H1 (cell line): ENCODE results near the gene ELOVL6. TPM values are rescaled to one million over a fixed set of nuclear protein-coding genes. Genes with fewer than 3 reads are reported as not detected.

Experiments used
- CTCF ChIA-PET: fragments of 300-600 bp; sonication (Branson Sonifier 250); formaldehyde crosslinking; loops from one replicate; lab custom pipeline; 2021; ENCODE audit not compliant: partially characterized antibody; lab: Charles Lee
- POLR2A ChIA-PET: fragments of 300-600 bp; sonication (Branson Sonifier 250); formaldehyde crosslinking; loops from one replicate; lab custom pipeline; 2021; ENCODE audit warnings: inconsistent platforms; ENCODE audit not compliant: partially characterized antibody; lab: Charles Lee
- DNase-seq, 2 experiments: peaks; one replicate each; pipeline versions ENCODE4 v3.0.0 to v3.0.0-alpha.2; 2010 to 2022; ENCODE audit warnings: low spot score in 2 of 2, low read depth in 1 of 2, mixed read lengths in 1 of 2
- FAIRE-seq: peaks from 2 replicates; lab custom pipeline; 2011; peaks lifted over from hg19 to GRCh38; lab: Jason Lieb, UNC
- H2AFZ ChIP-seq: 2 replicates; pipeline ENCODE4 v1.8.1; 2012; ENCODE audit warnings: low read length, inconsistent platforms
- H2AK5ac ChIP-seq: 2 replicates; pipeline ENCODE4 v1.6.1; 2013; ENCODE audit warnings: low read depth, low read length
- H2BK120ac ChIP-seq: replicated peaks from 2 replicates; pipeline ENCODE3; 2013; ENCODE audit warnings: low read depth, low read length, inconsistent platforms
- H2BK12ac ChIP-seq: 2 replicates; pipeline ENCODE4 v1.6.1; 2013; ENCODE audit warnings: low read depth, low read length
- H2BK15ac ChIP-seq: 2 replicates; pipeline ENCODE4 v1.6.1; 2013; ENCODE audit warnings: low read length
- H2BK20ac ChIP-seq: 2 replicates; pipeline ENCODE4 v1.6.1; 2013; ENCODE audit warnings: low read length
- H2BK5ac ChIP-seq: 2 replicates; pipeline ENCODE4 v1.6.1; 2013; ENCODE audit warnings: low read depth, low read length
- H3K14ac ChIP-seq: 2 replicates; pipeline ENCODE4 v1.6.1; 2013; ENCODE audit warnings: inconsistent platforms; ENCODE audit not compliant: insufficient read length
- H3K18ac ChIP-seq: 2 replicates; pipeline ENCODE4 v1.6.1; 2013; ENCODE audit warnings: low read length; ENCODE audit errors: extremely low read depth
- H3K23ac ChIP-seq: 2 replicates; pipeline ENCODE4 v1.6.1; 2013; ENCODE audit warnings: inconsistent platforms; ENCODE audit not compliant: insufficient read length
- H3K23me2 ChIP-seq: 2 replicates; pipeline ENCODE4 v1.6.1; 2013; ENCODE audit warnings: low read depth, low read length
- H3K27ac ChIP-seq: 2 replicates; pipeline ENCODE4 v1.6.1; 2011; ENCODE audit warnings: low read depth, low read length, inconsistent platforms
- H3K27me3 ChIP-seq, 4 experiments: replicated peaks in 1 of 4; 1 replicate in 1 of 4; 2 replicates in 3 of 4; pipeline versions ENCODE4 v1.6.1 to v1.8.1; 2011 to 2013; ENCODE audit warnings: low read length in 3 of 4, mild to moderate bottlenecking in 3 of 4, inconsistent platforms in 2 of 4, mixed read lengths in 2 of 4, moderate library complexity in 1 of 4; ENCODE audit not compliant: control insufficient read depth in 3 of 4, insufficient read depth in 3 of 4; ENCODE audit errors: extremely low read depth in 1 of 4
- H3K36me3 ChIP-seq, 4 experiments: 2 replicates each; pipeline versions ENCODE4 v1.6.1 to v1.8.1; 2011 to 2013; ENCODE audit warnings: mild to moderate bottlenecking in 4 of 4, low read length in 3 of 4, moderate library complexity in 2 of 4, control low read depth in 1 of 4, inconsistent platforms in 1 of 4; ENCODE audit not compliant: insufficient read depth in 4 of 4, control insufficient read depth in 2 of 4
- H3K4ac ChIP-seq: replicated peaks from 2 replicates; pipeline ENCODE3; 2013; ENCODE audit warnings: low read length, low read depth, mixed read lengths, inconsistent platforms; ENCODE audit not compliant: insufficient read length
- H3K4me1 ChIP-seq, 4 experiments: replicated peaks in 1 of 4; 1 replicate in 1 of 4; 2 replicates in 3 of 4; pipeline versions ENCODE4 v1.6.1 to v1.8.1; 2011 to 2013; ENCODE audit warnings: low read length in 3 of 4, inconsistent platforms in 2 of 4, mixed read lengths in 1 of 4; ENCODE audit not compliant: insufficient read depth in 4 of 4, control insufficient read depth in 3 of 4
- H3K4me2 ChIP-seq, 2 experiments: 2 replicates each; pipeline versions ENCODE4 v1.6.1 to v1.8.1; 2011 to 2013; ENCODE audit warnings: low read depth in 2 of 2, low read length in 2 of 2, control low read depth in 1 of 2, inconsistent platforms in 1 of 2, mild to moderate bottlenecking in 1 of 2; ENCODE audit not compliant: insufficient read depth in 1 of 2
- H3K4me3 ChIP-seq, 4 experiments: fragments of 200-600, 300-600 bp in 1 of 4; sonication (generic), shearing (Covaris generic), sonication (Bioruptor Twin) in 1 of 4; 2 replicates each; pipeline versions ENCODE4 v1.5.1 to v1.8.1; 2011 to 2016; ENCODE audit warnings: low read length in 4 of 4, low read depth in 3 of 4, control low read depth in 2 of 4, inconsistent platforms in 2 of 4, mild to moderate bottlenecking in 2 of 4, mixed read lengths in 1 of 4, moderate library complexity in 1 of 4; ENCODE audit not compliant: insufficient read depth in 2 of 4; ENCODE audit errors: extremely low read depth in 1 of 4
- H3K56ac ChIP-seq: replicated peaks from 2 replicates; pipeline ENCODE3; 2013; ENCODE audit warnings: low read depth, mild to moderate bottlenecking, mixed read lengths, low read length, inconsistent platforms; ENCODE audit not compliant: insufficient read length
- H3K79me1 ChIP-seq: 2 replicates; pipeline ENCODE4 v1.6.1; 2013; ENCODE audit warnings: low read depth, low read length, control low read depth
- H3K79me2 ChIP-seq, 2 experiments: 2 replicates each; pipeline versions ENCODE4 v1.6.1 to v1.8.1; 2012 to 2013; ENCODE audit warnings: low read length in 2 of 2, mild to moderate bottlenecking in 2 of 2, inconsistent platforms in 1 of 2; ENCODE audit not compliant: insufficient read depth in 2 of 2, control insufficient read depth in 1 of 2
- H3K9ac ChIP-seq, 4 experiments: replicated peaks in 1 of 4; 1 replicate in 1 of 4; 2 replicates in 3 of 4; pipeline versions ENCODE4 v1.6.1 to v1.8.1; 2011 to 2013; ENCODE audit warnings: low read depth in 3 of 4, low read length in 3 of 4, control low read depth in 2 of 4, mild to moderate bottlenecking in 2 of 4, moderate library complexity in 2 of 4, inconsistent platforms in 1 of 4; ENCODE audit errors: extremely low read depth in 1 of 4
- H3K9me3 ChIP-seq, 2 experiments: 2 replicates each; pipeline versions ENCODE4 v1.6.1 to v1.8.1; 2012 to 2013; ENCODE audit warnings: mild to moderate bottlenecking in 2 of 2, moderate library complexity in 2 of 2, control low read depth in 1 of 2, inconsistent platforms in 1 of 2, low read depth in 1 of 2, low read length in 1 of 2, mixed read lengths in 1 of 2; ENCODE audit not compliant: insufficient read depth in 2 of 2
- H4K20me1 ChIP-seq, 2 experiments: replicated peaks in 1 of 2; 2 replicates each; pipeline versions ENCODE3 to v1.8.1; 2011 to 2013; ENCODE audit warnings: inconsistent platforms in 2 of 2, low read length in 2 of 2, mild to moderate bottlenecking in 1 of 2; ENCODE audit not compliant: insufficient read depth in 2 of 2, control insufficient read depth in 1 of 2
- H4K5ac ChIP-seq: 2 replicates; pipeline ENCODE4 v1.6.1; 2013; ENCODE audit warnings: low read length, low read depth, mixed read lengths, inconsistent platforms; ENCODE audit not compliant: insufficient read length
- H4K8ac ChIP-seq: 2 replicates; pipeline ENCODE4 v1.8.0; 2013; ENCODE audit warnings: mild to moderate bottlenecking, moderate library complexity, low read length, inconsistent platforms; ENCODE audit not compliant: insufficient read depth; ENCODE audit errors: extremely low read depth
- H4K91ac ChIP-seq: replicated peaks from 2 replicates; pipeline ENCODE3; 2013; ENCODE audit warnings: low read length, mixed read lengths, inconsistent platforms; ENCODE audit not compliant: insufficient read length
- CREB1 ChIP-seq: IDR thresholded peaks from 2 replicates; pipeline ENCODE4 v1.6.1; 2012; ENCODE audit warnings: inconsistent platforms
- EGR1 ChIP-seq: IDR thresholded peaks from 2 replicates; pipeline ENCODE4 v1.6.1; 2011; ENCODE audit warnings: low read depth, low read length, borderline replicate concordance
- EP300 ChIP-seq, 2 experiments: IDR thresholded peaks; 1 replicate in 1 of 2; 2 replicates in 1 of 2; pipeline ENCODE4 v1.6.1; 2011 to 2012; ENCODE audit warnings: low read depth in 2 of 2, low read length in 2 of 2, mild to moderate bottlenecking in 2 of 2, borderline replicate concordance in 1 of 2, inconsistent platforms in 1 of 2, moderate library complexity in 1 of 2
- GABPA ChIP-seq: IDR thresholded peaks from 2 replicates; pipeline ENCODE4 v1.6.1; 2011; ENCODE audit warnings: mild to moderate bottlenecking, low read length, moderate library complexity, borderline replicate concordance; ENCODE audit not compliant: insufficient read depth
- HDAC2 ChIP-seq, 2 experiments: fragments of 300-600 bp in 1 of 2; sonication (generic) in 1 of 2; IDR thresholded peaks; 2 replicates each; pipeline ENCODE4 v1.6.1; 2011 to 2012; ENCODE audit warnings: low read depth in 2 of 2, low read length in 2 of 2, mild to moderate bottlenecking in 2 of 2, moderate library complexity in 2 of 2, borderline replicate concordance in 1 of 2, inconsistent platforms in 1 of 2
- KDM4A ChIP-seq: IDR thresholded peaks from one replicate; pipeline ENCODE4 v1.7.1; 2012; ENCODE audit warnings: low read depth, mild to moderate bottlenecking, moderate library complexity, low read length, inconsistent platforms; ENCODE audit not compliant: severe bottlenecking
- POLR2AphosphoS5 ChIP-seq: IDR thresholded peaks from 2 replicates; pipeline ENCODE4 v1.6.1; 2011; ENCODE audit warnings: low read depth, low read length
- POU5F1 ChIP-seq: IDR thresholded peaks from 2 replicates; pipeline ENCODE4 v1.6.1; 2011; ENCODE audit warnings: low read depth, mild to moderate bottlenecking, low read length, moderate library complexity
- SP2 ChIP-seq: IDR thresholded peaks from 2 replicates; pipeline ENCODE4 v1.6.1; 2012; ENCODE audit warnings: mild to moderate bottlenecking, low read length, inconsistent platforms
- ZNF274 ChIP-seq: IDR thresholded peaks from 2 replicates; pipeline ENCODE4 v1.7.0; 2012; ENCODE audit warnings: low read length, borderline replicate concordance; ENCODE audit errors: extremely low read depth
- WGBS, 2 experiments: shearing (Covaris generic) in 1 of 2; methylation state at CpG; one replicate each; pipeline versions ENCODE4 v1.1.6 to v1.1.7; 2013 to 2015; ENCODE audit warnings: low lambda C conversion rate in 2 of 2, mixed read lengths in 2 of 2, inconsistent platforms in 1 of 2, low coverage in 1 of 2, missing lambda C conversion rate in 1 of 2; ENCODE audit not compliant: insufficient replicate concordance in 2 of 2, insufficient coverage in 1 of 2, insufficient read length in 1 of 2; ENCODE audit errors: extremely low coverage in 1 of 2, missing lambda C conversion rate in 1 of 2; 5-methylcytosine and 5-hydroxymethylcytosine counted together
- polyA plus RNA-seq, 7 experiments: library from polyadenylated mRNA; depleted of rRNA in 3 of 7; stranded (reverse) in 5 of 7; unstranded in 2 of 7; fragments of >200 nt in 5 of 7; fragments of 200-250 nt in 2 of 7; gene quantifications; 1 replicate in 5 of 7; 2 replicates in 1 of 7; 4 replicates in 1 of 7; pipeline versions ENCODE4 v1.2.1 to v1.2.3, GENCODE V29; 2011 to 2013; ENCODE audit warnings: missing spikeins in 2 of 7, mixed read lengths in 2 of 7
- total RNA-seq: library from RNA; stranded (reverse); fragmentation: NEBNext Ultra II Directional; extraction: Animal tissue kit (Norgen Biotek cat#: 25700); gene quantifications from 2 replicates; pipeline ENCODE4 v1.2.1, GENCODE V29; 2021
- TF ChIP-seq, protein P1 (sequence below), 3 experiments: IDR thresholded peaks; 1 replicate in 2 of 3; 2 replicates in 1 of 3; pipeline versions ENCODE4 v1.5.1 to v1.6.1; 2011; ENCODE audit warnings: low read length in 3 of 3, mild to moderate bottlenecking in 3 of 3, inconsistent platforms in 2 of 3, low read depth in 1 of 3, moderate library complexity in 1 of 3; ENCODE audit not compliant: insufficient read depth in 1 of 3; ENCODE audit errors: control extremely low read depth in 1 of 3

Gene ELOVL6
- total and polyA plus RNA-seq, 2 of the 8 experiments (the other 6 are each of a cell fraction or from before 2014, with no cell fraction given), result 27.8 to 86.6 TPM

DNA sequence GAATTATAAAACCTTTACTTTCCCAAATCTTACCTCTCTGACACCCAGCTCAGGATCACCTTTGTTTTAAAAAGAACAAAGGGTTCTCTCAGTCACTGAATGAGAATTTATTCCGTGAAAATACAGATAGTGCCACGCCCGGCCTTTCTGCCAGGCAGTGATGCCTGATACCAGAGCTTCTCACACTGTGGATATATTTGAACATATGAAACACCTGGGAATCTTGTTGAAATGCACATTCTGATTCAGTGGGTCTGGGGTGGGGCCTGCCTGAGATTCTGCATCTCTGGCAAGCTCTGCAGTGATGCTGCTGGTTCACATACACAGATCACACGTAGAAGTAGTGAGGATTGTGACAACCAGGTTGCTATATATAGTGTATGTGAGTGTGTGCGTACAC lies 46.0 kb downstream of the ELOVL6 start:
- no peak overlapping the region for H2BK120ac ChIP-seq
- H3K27ac ChIP-seq, result no peak overlapping the region
- H4K20me1 ChIP-seq, result peaks cover 0 to 7% of the 10 kb centered on the region in 2 experiments
- H2BK20ac ChIP-seq, result no peak overlapping the region
- H2BK15ac ChIP-seq, result no peak overlapping the region
- 96% methylated on average over 5 of the region's 5 CpGs; no CpG with 5 or more reads in 1 of the 2 experiments for WGBS, 2 experiments
- no peaks in the 10 kb centered on the region for H3K4me1 ChIP-seq
- H3K23ac ChIP-seq, result no peak overlapping the region
- H2BK5ac ChIP-seq, result no peak overlapping the region
- no peak overlapping the region for H2AK5ac ChIP-seq
- H3K36me3 ChIP-seq, result no peaks in the 10 kb centered on the region; a peak in 1 of 8 replicates
- H3K18ac ChIP-seq, result no peak overlapping the region
- DNase-seq, result no peak
- no peak overlapping the region for H3K4ac ChIP-seq
- no peaks in the 10 kb centered on the region for H3K79me1 ChIP-seq
- H3K79me2 ChIP-seq, result peaks cover 3 to 61% of the 10 kb centered on the region in 2 experiments; a peak in 2 of 4 replicates
- no peak overlapping the region for H3K56ac ChIP-seq
- H3K9me3 ChIP-seq, result 0 out of 4 replicates have a peak, but pooled peaks cover 0 to 3% of the 10 kb centered on the region in 2 experiments
- no peak overlapping the region for H3K14ac ChIP-seq
- H4K5ac ChIP-seq, result no peak overlapping the region
- no peak overlapping the region for H2AFZ ChIP-seq
- no peak overlapping the region; the same call in 1 of the 2 replicates for H4K8ac ChIP-seq
- H3K27me3 ChIP-seq, result no peaks in the 10 kb centered on the region
- ChIA-PET CTCF (interaction anchor here (0.6 to 1.1 kb wide), 4 partner anchors 9 to 146 kb away, joined by 3 read pairs; no protein-coding TSS in a partner anchor), POLR2A (no interaction called here)
- H3K4me3 ChIP-seq, result no peak overlapping the region
- H2BK12ac ChIP-seq, result no peak overlapping the region
- no peak overlapping the region for H3K9ac ChIP-seq
- no peaks in the 10 kb centered on the region for H3K23me2 ChIP-seq
- FAIRE-seq, result no peak
- no peak overlapping the region for H3K4me2 ChIP-seq
- no peak overlapping the region for H4K91ac ChIP-seq
- TF ChIP-seq SP2 (no peak), CREB1 (no peak), EP300 (IDR thresholded peaks at IDR 0.05; ENCODE audit: borderline replicate concordance in 1 of 2, low read depth in 2 of 2, low read length in 2 of 2) (no peak), ZNF274 (no peak), POLR2AphosphoS5 (no peak), HDAC2 (IDR thresholded peaks at IDR 0.05; ENCODE audit: borderline replicate concordance in 1 of 2, low read depth in 2 of 2, low read length in 2 of 2) (no peak), POU5F1 (no peak), EGR1 (no peak), KDM4A (no peak), GABPA (no peak)
- TF ChIP-seq, protein P1, sequence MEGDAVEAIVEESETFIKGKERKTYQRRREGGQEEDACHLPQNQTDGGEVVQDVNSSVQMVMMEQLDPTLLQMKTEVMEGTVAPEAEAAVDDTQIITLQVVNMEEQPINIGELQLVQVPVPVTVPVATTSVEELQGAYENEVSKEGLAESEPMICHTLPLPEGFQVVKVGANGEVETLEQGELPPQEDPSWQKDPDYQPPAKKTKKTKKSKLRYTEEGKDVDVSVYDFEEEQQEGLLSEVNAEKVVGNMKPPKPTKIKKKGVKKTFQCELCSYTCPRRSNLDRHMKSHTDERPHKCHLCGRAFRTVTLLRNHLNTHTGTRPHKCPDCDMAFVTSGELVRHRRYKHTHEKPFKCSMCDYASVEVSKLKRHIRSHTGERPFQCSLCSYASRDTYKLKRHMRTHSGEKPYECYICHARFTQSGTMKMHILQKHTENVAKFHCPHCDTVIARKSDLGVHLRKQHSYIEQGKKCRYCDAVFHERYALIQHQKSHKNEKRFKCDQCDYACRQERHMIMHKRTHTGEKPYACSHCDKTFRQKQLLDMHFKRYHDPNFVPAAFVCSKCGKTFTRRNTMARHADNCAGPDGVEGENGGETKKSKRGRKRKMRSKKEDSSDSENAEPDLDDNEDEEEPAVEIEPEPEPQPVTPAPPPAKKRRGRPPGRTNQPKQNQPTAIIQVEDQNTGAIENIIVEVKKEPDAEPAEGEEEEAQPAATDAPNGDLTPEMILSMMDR (IDR thresholded peaks at IDR 0.05; ENCODE audit: control extremely low read depth in 1 of 3, insufficient read depth in 1 of 3, low read depth in 1 of 3, low read length in 3 of 3), result no peak
